B cell (primary cell): Measurements from ENCODE around the gene DEFB126. TPM values are rescaled to one million over a fixed set of nuclear protein-coding genes. Genes with fewer than 3 reads are reported as not detected.
"Not testable (repeated sequence)": the region's sequence is repeated elsewhere in the genome, so short reads cannot be mapped to it uniquely, and the experiment has no call there.

Source experiments
- ATAC-seq: fragments of 200-7000 bp; cut with Tn5 transposase; one replicate; pipeline ENCODE4 v1.10.0; 2021; ENCODE audit warnings: low read depth, mild to moderate bottlenecking, moderate number of reproducible peaks, moderate library complexity
- CTCF ChIA-PET: fragments of 350-600 bp; sonication (Branson Sonifier 250); formaldehyde crosslinking; loops from one replicate; lab custom pipeline; 2021; ENCODE audit warnings: antibody characterized with exemption, inconsistent platforms; lab: Charles Lee
- POLR2A ChIA-PET: fragments of 350-600 bp; sonication (Branson Sonifier 250); formaldehyde crosslinking; loops from one replicate; lab custom pipeline; 2021; ENCODE audit warnings: antibody characterized with exemption; lab: Charles Lee
- DNase-seq: peaks from one replicate; pipeline ENCODE4 v3.0.0; 2013
- H2AFZ ChIP-seq: 2 replicates; pipeline ENCODE4 v1.6.1; 2012; ENCODE audit warnings: mild to moderate bottlenecking, low read depth, low read length; ENCODE audit not compliant: insufficient read depth, poor library complexity, severe bottlenecking
- H3K27ac ChIP-seq, 2 donors: 1 replicate in 1 of 2; 2 replicates in 1 of 2; pipeline ENCODE4 v1.5.1; 2012 to 2013; ENCODE audit warnings: low read length in 2 of 2, mild to moderate bottlenecking in 2 of 2, moderate library complexity in 1 of 2
- H3K27me3 ChIP-seq, 4 experiments: fragments of 200-600 bp in 1 of 4; sonication (generic) in 1 of 4; replicated peaks in 1 of 4; 1 replicate in 2 of 4; 2 replicates in 2 of 4; pipeline versions ENCODE4 v1.6.1 to v1.7.0; 2013 to 2016; ENCODE audit warnings: low read length in 3 of 4, mild to moderate bottlenecking in 2 of 4, mixed read lengths in 1 of 4, moderate library complexity in 1 of 4; ENCODE audit not compliant: insufficient read depth in 4 of 4, control insufficient read depth in 3 of 4; ENCODE audit errors: control extremely low read depth in 1 of 4
- H3K36me3 ChIP-seq, 2 experiments: replicated peaks in 1 of 2; 1 replicate in 1 of 2; 2 replicates in 1 of 2; pipeline versions ENCODE4 v1.6.1 to v1.7.1; 2013; ENCODE audit warnings: low read length in 1 of 2; ENCODE audit not compliant: insufficient read depth in 2 of 2, control insufficient read depth in 1 of 2; ENCODE audit errors: control extremely low read depth in 1 of 2, extremely low read depth in 1 of 2
- H3K4me1 ChIP-seq, 2 donors: fragments of 200-600 bp in 1 of 2; sonication (generic) in 1 of 2; 1 replicate in 1 of 2; 2 replicates in 1 of 2; pipeline versions ENCODE4 v1.5.1 to v1.6.1; 2013 to 2017; ENCODE audit warnings: low read length in 2 of 2; ENCODE audit not compliant: control insufficient read depth in 2 of 2, insufficient read depth in 2 of 2
- H3K4me2 ChIP-seq: replicated peaks from 2 replicates; pipeline ENCODE3; 2012; ENCODE audit warnings: mild to moderate bottlenecking, low read depth, low read length; ENCODE audit not compliant: poor library complexity, severe bottlenecking
- H3K4me3 ChIP-seq, 5 experiments: fragments of 200-600 bp in 1 of 5; sonication (generic) in 1 of 5; 1 replicate in 3 of 5; 2 replicates in 2 of 5; pipeline versions ENCODE4 v1.5.1 to v1.7.0; 2011 to 2016; ENCODE audit warnings: low read length in 4 of 5, mild to moderate bottlenecking in 4 of 5, low read depth in 2 of 5, control low read depth in 1 of 5, moderate library complexity in 1 of 5; ENCODE audit not compliant: insufficient read depth in 1 of 5; ENCODE audit errors: control extremely low read depth in 1 of 5, extremely low read depth in 1 of 5
- H3K79me2 ChIP-seq: fragments of 200-600 bp; sonication (generic); one replicate; pipeline ENCODE4 v1.6.0; 2016; ENCODE audit warnings: low read length; ENCODE audit not compliant: control insufficient read depth, insufficient read depth
- H3K9ac ChIP-seq: fragments of 200-600 bp; sonication (generic); 2 replicates; pipeline ENCODE4 v1.6.1; 2017; ENCODE audit warnings: mild to moderate bottlenecking, low read length, moderate library complexity
- H3K9me3 ChIP-seq, 3 donors: one replicate each; pipeline versions ENCODE4 v1.6.1 to v1.7.1; 2013; ENCODE audit warnings: low read length in 2 of 3; ENCODE audit not compliant: control insufficient read depth in 2 of 3, insufficient read depth in 1 of 3; ENCODE audit errors: control extremely low read depth in 1 of 3
- H4K20me1 ChIP-seq: 2 replicates; pipeline ENCODE4 v1.6.0; 2012; ENCODE audit warnings: mild to moderate bottlenecking, low read length; ENCODE audit not compliant: insufficient read depth, control insufficient read depth, poor library complexity, severe bottlenecking
- H3K27ac Mint-ChIP-seq: one replicate; pipeline ENCODE4 v1.8.0; 2021; ENCODE audit warnings: mixed read lengths
- H3K27me3 Mint-ChIP-seq: one replicate; pipeline ENCODE4 v1.8.0; 2021; ENCODE audit warnings: mixed read lengths
- H3K4me1 Mint-ChIP-seq: one replicate; pipeline ENCODE4 v1.8.0; 2021; ENCODE audit warnings: mixed read lengths
- H3K4me3 Mint-ChIP-seq: one replicate; pipeline ENCODE4 v1.8.0; 2021; ENCODE audit warnings: mixed read lengths
- H3K9me3 Mint-ChIP-seq: one replicate; pipeline ENCODE4 v1.8.0; 2022; ENCODE audit warnings: mixed read lengths; ENCODE audit not compliant: insufficient read depth
- EZH2 ChIP-seq: IDR thresholded peaks from 2 replicates; pipeline ENCODE4 v1.6.1; 2012; ENCODE audit warnings: borderline replicate concordance, low read depth, mild to moderate bottlenecking, moderate library complexity, low read length; ENCODE audit not compliant: insufficient read depth, poor library complexity, severe bottlenecking
- WGBS: methylation state at CpG from one replicate; pipeline ENCODE4 v1.1.5; 2013; ENCODE audit warnings: missing lambda C conversion rate; ENCODE audit not compliant: insufficient coverage; 5-methylcytosine and 5-hydroxymethylcytosine counted together
- intact Hi-C: fragments of 100-400 bp; cut with micrococcal nuclease; formaldehyde crosslinking; loops from one replicate; pipeline ENCODE4 v1.10.0; 2022
- polyA plus RNA-seq: library from polyadenylated mRNA; depleted of rRNA; stranded (reverse); fragments of >200 nt; gene quantifications from 2 replicates; pipeline ENCODE4 v1.2.3, GENCODE V29; 2012
- total RNA-seq, 2 donors: library from RNA; stranded (reverse); fragments of 120-200 nt in 1 of 2; gene quantifications; 1 replicate in 1 of 2; 2 replicates in 1 of 2; pipeline versions ENCODE4 v1.2.3 to v1.2.4, GENCODE V29; 2013 to 2022
- TF ChIP-seq, protein P1 (sequence below): fragments of 200-600 bp; IDR thresholded peaks from one replicate; pipeline ENCODE4 v1.8.0; 2022; ENCODE audit warnings: antibody characterized with exemption, mild to moderate bottlenecking

The DEFB126 gene
- total and polyA plus RNA-seq, 2 donors (not counting 1 experiment from before 2014, with no cell fraction given): not detected

DNA sequence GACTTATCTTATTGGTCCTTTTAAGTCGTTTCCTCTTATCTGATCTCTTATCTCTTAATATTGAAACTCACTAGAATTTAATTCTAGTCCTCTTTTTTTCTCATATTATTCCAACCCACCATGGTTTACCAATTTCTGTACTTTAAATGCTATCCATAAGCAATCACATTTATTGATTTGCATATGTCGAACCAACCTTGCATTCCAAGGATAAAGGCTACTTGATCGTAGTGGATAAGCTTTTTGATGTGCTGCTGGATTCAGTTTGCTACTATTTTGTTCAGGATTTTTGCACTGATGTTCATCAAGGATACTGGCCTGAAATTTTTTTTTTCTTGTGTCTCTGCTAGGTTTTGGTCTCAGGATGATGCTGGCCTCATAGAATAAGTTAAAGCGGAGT lies 47.2 kb upstream of the DEFB126 start:
- H3K9ac ChIP-seq: no peak overlapping the region
- no peak overlapping the region for H3K4me3 ChIP-seq
- H3K4me1 ChIP-seq: no peaks in the 10 kb centered on the region
- DNase-seq: no peak
- POLR2A ChIA-PET: no interaction called here
- H3K36me3 ChIP-seq: no peaks in the 10 kb centered on the region
- no peaks in the 10 kb centered on the region for H4K20me1 ChIP-seq
- H3K9me3 Mint-ChIP-seq: peaks cover 4% of the 10 kb centered on the region
- no peak overlapping the region for H3K27ac ChIP-seq
- no peaks in the 10 kb centered on the region for H3K4me1 Mint-ChIP-seq
- peaks cover 0 to 8% (median 4%) of the 10 kb centered on the region in 4 experiments for H3K27me3 ChIP-seq
- no peak overlapping the region for H3K4me3 Mint-ChIP-seq
- H2AFZ ChIP-seq: no peak overlapping the region
- no peak for ATAC-seq
- intact Hi-C loops: no loop called here
- no peaks in the 10 kb centered on the region for H3K79me2 ChIP-seq
- H3K27ac Mint-ChIP-seq: no peak overlapping the region
- no peak overlapping the region for H3K4me2 ChIP-seq
- peaks cover 0 to 6% (median 3%) of the 10 kb centered on the region in 3 donors for H3K9me3 ChIP-seq
- TF ChIP-seq, protein P1, sequence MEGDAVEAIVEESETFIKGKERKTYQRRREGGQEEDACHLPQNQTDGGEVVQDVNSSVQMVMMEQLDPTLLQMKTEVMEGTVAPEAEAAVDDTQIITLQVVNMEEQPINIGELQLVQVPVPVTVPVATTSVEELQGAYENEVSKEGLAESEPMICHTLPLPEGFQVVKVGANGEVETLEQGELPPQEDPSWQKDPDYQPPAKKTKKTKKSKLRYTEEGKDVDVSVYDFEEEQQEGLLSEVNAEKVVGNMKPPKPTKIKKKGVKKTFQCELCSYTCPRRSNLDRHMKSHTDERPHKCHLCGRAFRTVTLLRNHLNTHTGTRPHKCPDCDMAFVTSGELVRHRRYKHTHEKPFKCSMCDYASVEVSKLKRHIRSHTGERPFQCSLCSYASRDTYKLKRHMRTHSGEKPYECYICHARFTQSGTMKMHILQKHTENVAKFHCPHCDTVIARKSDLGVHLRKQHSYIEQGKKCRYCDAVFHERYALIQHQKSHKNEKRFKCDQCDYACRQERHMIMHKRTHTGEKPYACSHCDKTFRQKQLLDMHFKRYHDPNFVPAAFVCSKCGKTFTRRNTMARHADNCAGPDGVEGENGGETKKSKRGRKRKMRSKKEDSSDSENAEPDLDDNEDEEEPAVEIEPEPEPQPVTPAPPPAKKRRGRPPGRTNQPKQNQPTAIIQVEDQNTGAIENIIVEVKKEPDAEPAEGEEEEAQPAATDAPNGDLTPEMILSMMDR: no peak
- TF ChIP-seq EZH2: no peak
- 100% methylated on average over 1 of the region's 4 CpGs for WGBS
- CTCF ChIA-PET: no interaction called here
- H3K27me3 Mint-ChIP-seq: peaks cover 58% of the 10 kb centered on the region

DNA sequence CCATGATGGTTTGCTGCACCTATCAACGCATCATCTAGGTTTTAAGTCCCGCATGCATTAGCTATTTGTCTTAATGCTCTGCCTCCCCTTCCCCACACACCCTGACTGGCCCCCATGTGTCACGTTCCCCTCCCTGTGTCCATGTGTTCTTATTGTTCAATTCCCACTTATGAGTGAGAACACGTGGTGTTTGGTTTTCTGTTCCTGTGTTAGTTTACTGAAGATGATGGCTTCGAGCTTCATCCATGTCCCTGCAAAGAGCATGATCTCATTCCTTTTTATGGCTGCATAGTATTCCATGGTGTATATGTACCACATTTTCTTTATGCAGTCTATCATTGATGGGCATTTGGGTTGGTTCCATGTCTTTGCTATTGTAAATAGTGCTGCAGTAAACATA lies 44.7 kb upstream of the DEFB126 start:
- POLR2A ChIA-PET, H3K9ac ChIP-seq, H3K79me2 ChIP-seq, CTCF ChIA-PET, H3K36me3 ChIP-seq, H3K4me1 Mint-ChIP-seq, H3K9me3 Mint-ChIP-seq, H3K4me3 Mint-ChIP-seq, H3K27ac Mint-ChIP-seq, DNase-seq, intact Hi-C loops, H4K20me1 ChIP-seq, ATAC-seq, H2AFZ ChIP-seq, H3K4me3 ChIP-seq, H3K27ac ChIP-seq, H3K4me2 ChIP-seq, H3K4me1 ChIP-seq, H3K9me3 ChIP-seq: not testable (repeated sequence)
- H3K27me3 Mint-ChIP-seq: peaks cover 50% of the 10 kb centered on the region
- WGBS: no CpG with 5 or more reads among the region's 5 CpGs
- peaks cover 0 to 10% (median 3%) of the 10 kb centered on the region in 4 experiments for H3K27me3 ChIP-seq
